Measurements from ENCODE around the gene CEP350. TPM values are rescaled to one million over a fixed set of nuclear protein-coding genes. Genes with fewer than 3 reads are reported as not detected.

CEP350 gene
- total and polyA plus RNA-seq, 10 of the 15 experiments (the other 5 are each of a cell fraction or from before 2014, with no cell fraction given): 5.2 to 46.0 (median 23.1) TPM

- no peak for TF ChIP-seq ZNF687 (IDR thresholded peaks at IDR 0.05)
- TF ChIP-seq ATF3 (IDR thresholded peaks at IDR 0.05; ENCODE audit: borderline replicate concordance, extremely low read depth, low read depth, low read length): no peak
- TF ChIP-seq SKIL (IDR thresholded peaks at IDR 0.05; ENCODE audit: low read depth, poor library complexity, severe bottlenecking): no peak
- no peak for TF ChIP-seq KAT2A (conservative IDR thresholded peaks at IDR 0.05; ENCODE audit: control insufficient read depth, low read depth, low read length)
- no peak for TF ChIP-seq NFYA (IDR thresholded peaks at IDR 0.05; ENCODE audit: borderline replicate concordance, low read depth, low read length)
- no peak for TF ChIP-seq NFIC (IDR thresholded peaks at IDR 0.05; ENCODE audit: low read depth, low read length)
Observed at GRCh38 chr1:180157576-180158057, 203.0 kb downstream of the CEP350 start (continued).

Data from GM12878 (cell line).